Glutamatergic neuron (in vitro differentiated cells): ENCODE measurements around the gene TIMM9. TPM values are rescaled to one million over a fixed set of nuclear protein-coding genes. Genes with fewer than 3 reads are reported as not detected.

Source experiments
- DNase-seq: peaks from one replicate; pipeline ENCODE4 v3.0.0; 2022
- H3K27ac Mint-ChIP-seq: one replicate; pipeline ENCODE4 v1.8.0; 2020; ENCODE audit warnings: mild to moderate bottlenecking, mixed read lengths, inconsistent platforms; ENCODE audit not compliant: unreplicated experiment
- H3K27me3 Mint-ChIP-seq: one replicate; pipeline ENCODE4 v1.8.0; 2020; ENCODE audit warnings: mild to moderate bottlenecking, moderate library complexity, mixed read lengths, inconsistent platforms; ENCODE audit not compliant: unreplicated experiment
- H3K36me3 Mint-ChIP-seq: one replicate; pipeline ENCODE4 v1.8.0; 2020; ENCODE audit warnings: mild to moderate bottlenecking, mixed read lengths, inconsistent platforms; ENCODE audit not compliant: unreplicated experiment
- H3K4me1 Mint-ChIP-seq: one replicate; pipeline ENCODE4 v1.8.0; 2020; ENCODE audit warnings: mild to moderate bottlenecking, low read depth, mixed read lengths, inconsistent platforms; ENCODE audit not compliant: unreplicated experiment
- H3K4me3 Mint-ChIP-seq: one replicate; pipeline ENCODE4 v1.8.0; 2020; ENCODE audit warnings: mild to moderate bottlenecking, mixed read lengths, inconsistent platforms; ENCODE audit not compliant: unreplicated experiment
- H3K9me3 Mint-ChIP-seq: one replicate; pipeline ENCODE4 v1.8.0; 2020; ENCODE audit warnings: mild to moderate bottlenecking, moderate library complexity, mixed read lengths, inconsistent platforms; ENCODE audit not compliant: unreplicated experiment
- CTCF ChIP-seq: fragments of 200-600 bp; sonication (generic); IDR thresholded peaks from one replicate; pipeline ENCODE4 v1.5.0; 2021; ENCODE audit not compliant: partially characterized antibody, unreplicated experiment
- total RNA-seq: library from RNA; stranded (reverse); fragmentation: NEBNext Ultra II Directional; extraction: Animal tissue kit (Norgen Biotek cat#: 25700); gene quantifications from one replicate; pipeline ENCODE4 v1.2.1, GENCODE V29; 2021; ENCODE audit not compliant: unreplicated experiment

TIMM9 gene
- total RNA-seq, 1 donor from 2014 or later: 41.6 TPM

DNA sequence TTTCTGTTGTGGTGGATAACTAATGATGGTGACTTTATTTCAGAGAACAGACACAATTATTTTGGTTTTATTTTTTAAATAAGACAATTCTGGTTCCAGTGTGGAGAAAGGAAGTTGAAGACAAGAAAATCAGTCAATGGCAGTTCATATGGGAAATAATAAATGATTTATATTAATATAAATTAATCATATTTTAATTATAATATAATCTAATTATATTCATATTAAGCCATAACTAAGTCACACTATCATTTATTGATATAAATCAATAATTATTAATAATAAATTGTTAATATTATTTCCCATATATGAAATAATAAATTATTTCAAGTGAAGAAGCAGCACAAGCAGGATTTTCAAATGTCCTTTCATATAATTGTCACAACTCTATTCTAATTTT, 28.8 kb downstream of the TIMM9 start:
- TF ChIP-seq CTCF: no peak

DNA sequence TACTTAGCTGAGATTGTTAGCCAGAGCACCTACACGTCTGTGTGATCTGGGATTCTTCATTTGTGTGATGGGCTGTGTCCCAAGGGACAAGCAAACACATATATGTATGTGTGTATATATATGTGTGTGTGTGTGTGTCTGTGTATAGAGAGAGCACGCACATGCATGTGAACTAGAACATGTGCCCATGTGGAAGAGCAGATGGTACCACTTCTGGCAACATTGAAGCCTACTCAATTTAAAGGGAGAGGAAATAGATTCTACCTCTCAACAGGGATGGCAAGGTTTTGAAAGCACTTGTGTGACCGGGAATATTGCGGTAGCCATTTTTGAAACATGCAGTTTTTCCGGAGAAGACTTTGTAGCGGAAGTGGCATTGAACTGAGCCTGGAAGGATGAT, 30.2 kb downstream of the TIMM9 start:
- peak overlapping the region; percentile 9 for H3K27ac Mint-ChIP-seq
- DNase-seq: no peak
- H3K4me1 Mint-ChIP-seq: peaks cover 7% of the 10 kb centered on the region
- H3K36me3 Mint-ChIP-seq: no peaks in the 10 kb centered on the region
- no peak for TF ChIP-seq CTCF
- peaks cover 6% of the 10 kb centered on the region for H3K27me3 Mint-ChIP-seq
- H3K9me3 Mint-ChIP-seq: peaks cover 3% of the 10 kb centered on the region
- H3K4me3 Mint-ChIP-seq: peak overlapping the region; percentile 62

More for the DNA sequence above, 28.8 kb downstream of the TIMM9 start:
- H3K9me3 Mint-ChIP-seq: peaks cover 3% of the 10 kb centered on the region
- H3K4me3 Mint-ChIP-seq: no peak overlapping the region
- peaks cover 6% of the 10 kb centered on the region for H3K27me3 Mint-ChIP-seq
- H3K36me3 Mint-ChIP-seq: no peaks in the 10 kb centered on the region
- no peak overlapping the region for H3K27ac Mint-ChIP-seq
- DNase-seq: no peak
- H3K4me1 Mint-ChIP-seq: peaks cover 7% of the 10 kb centered on the region

- DNase-seq: peak; percentile 86
- H3K9me3 Mint-ChIP-seq: peaks cover 3% of the 10 kb centered on the region
- peaks cover 7% of the 10 kb centered on the region for H3K27me3 Mint-ChIP-seq
- TF ChIP-seq CTCF: peak; percentile 92
- peak within 1 kb of the TSS; percentile 83 for H3K4me3 Mint-ChIP-seq
- H3K4me1 Mint-ChIP-seq: peaks cover 7% of the 10 kb centered on the region
- no peaks in the 10 kb centered on the region for H3K36me3 Mint-ChIP-seq
- peak within 1 kb of the TSS; percentile 80 for H3K27ac Mint-ChIP-seq
Observed at GRCh38 chr14:58395812-58396788, 31.2 kb downstream of the TIMM9 start, which contains the start of gene TOMM20L. Gene TOMM20L, plus strand, starts transcription at chr14:58395930. Its CDS starts 28 bp downstream, at chr14:58395958.

DNA sequence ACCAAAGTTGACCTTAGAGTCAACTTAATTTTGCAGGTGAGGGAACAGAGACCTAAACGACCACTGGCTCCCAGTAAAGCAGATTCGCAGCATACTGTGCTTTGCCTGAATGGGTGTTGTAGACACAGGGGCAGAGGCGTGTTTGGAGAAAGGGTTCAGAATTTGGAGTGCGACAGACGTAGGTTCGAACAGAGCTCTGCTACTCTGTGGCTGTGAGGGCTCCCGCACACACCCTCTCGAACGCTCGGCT, 31.8 kb downstream of the TIMM9 start:
- peaks cover 7% of the 10 kb centered on the region for H3K27me3 Mint-ChIP-seq
- H3K36me3 Mint-ChIP-seq: no peaks in the 10 kb centered on the region
- H3K27ac Mint-ChIP-seq: peak overlapping the region; percentile 80
- peak overlapping the region; percentile 83 for H3K4me3 Mint-ChIP-seq
- TF ChIP-seq CTCF: no peak
- H3K9me3 Mint-ChIP-seq: peaks cover 3% of the 10 kb centered on the region
- H3K4me1 Mint-ChIP-seq: peaks cover 7% of the 10 kb centered on the region
- no peak for DNase-seq

DNA sequence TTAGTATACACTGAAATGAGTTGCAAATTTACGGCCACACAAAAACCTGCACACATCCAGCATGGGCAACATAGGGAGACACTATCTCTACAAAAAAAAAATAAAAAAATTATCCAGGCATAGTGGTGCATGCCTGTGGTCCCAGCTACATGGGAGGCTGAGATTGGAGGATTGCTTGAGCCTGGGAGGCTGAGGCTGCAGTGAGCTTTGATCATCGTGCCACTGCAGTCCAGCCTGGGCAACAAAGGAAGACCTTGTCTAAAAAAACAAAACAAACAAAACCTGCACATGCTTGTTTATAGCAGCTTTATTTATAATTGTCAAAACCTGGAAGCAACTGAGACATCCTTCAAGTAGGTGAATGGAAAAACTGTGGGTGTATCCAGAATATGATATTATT, 36.5 kb downstream of the TIMM9 start:
- TF ChIP-seq CTCF: no peak
- Mint-ChIP-seq H3K27ac (no peak overlapping the region), H3K27me3 (peaks cover 6% of the 10 kb centered on the region), H3K4me1 (no peaks in the 10 kb centered on the region), H3K36me3 (peaks cover 4% of the 10 kb centered on the region), H3K9me3 (peaks cover 3% of the 10 kb centered on the region), H3K4me3 (no peak overlapping the region)
- no peak for DNase-seq
